NCI-H128 (cell line): ENCODE measurements around the gene LCN2.
A peak's percentile ranks its signal among the peaks of the same experiment; 100 is the strongest.

Experiments
- DNase-seq: peaks from one replicate; lab custom pipeline; 2025; ENCODE audit not compliant: unreplicated experiment; lab: John Stamatoyannopoulos, UW

LCN2 gene

GRCh38 chr9:128190516-128191405, 41.5 kb downstream of the LCN2 start:
- no peak for DNase-seq

GRCh38 chr9:128191406-128192046, 42.3 kb downstream of the LCN2 start, which contains the start of gene CIZ1:
Gene CIZ1, minus strand, starts transcription at chr9:128191572. Its CDS starts 715 bp downstream, at chr9:128190857.
- peak; percentile 37 for DNase-seq

GRCh38 chr9:128192601-128193371, 43.5 kb downstream of the LCN2 start:
- peak; percentile 82 for DNase-seq

- no peak for DNase-seq
Measured at GRCh38 chr9:128193469-128194096, 44.3 kb downstream of the LCN2 start.

GRCh38 chr9:128201441-128202369, 52.5 kb downstream of the LCN2 start:
- no peak for DNase-seq

GRCh38 chr9:128202648-128203023, 53.4 kb downstream of the LCN2 start:
- no peak for DNase-seq
